ENCODE results near the gene SYT5.
"Not testable (repeated sequence)": the region's sequence is repeated elsewhere in the genome, so short reads cannot be mapped to it uniquely, and the experiment has no call there.

The SYT5 gene

GRCh38 chr19:55208880-55209692 is 29.0 kb upstream of the SYT5 start, which contains the start of gene PTPRH:
TSS of gene PTPRH (minus strand) at chr19:55209501. CDS start at chr19:55209433, 68 bp downstream.
- no peak for DNase-seq (ENCODE audit: low read depth)

- DNase-seq (ENCODE audit: low read depth), result peak; percentile 72
These were observed 26.8 kb upstream of the SYT5 start for GRCh38 chr19:55206664-55207500.

- not testable (repeated sequence) for DNase-seq (ENCODE audit: low read depth)
These were observed 22.1 kb upstream of the SYT5 start for GRCh38 chr19:55202199-55202598.

GRCh38 chr19:55199620-55200204 is 19.6 kb upstream of the SYT5 start:
- no peak for DNase-seq (ENCODE audit: low read depth)

GRCh38 chr19:55198651-55199050 is 18.6 kb upstream of the SYT5 start:
- DNase-seq (ENCODE audit: low read depth), result no peak

- no peak for DNase-seq (ENCODE audit: low read depth)
These were observed 17.4 kb upstream of the SYT5 start for GRCh38 chr19:55197528-55197927.

GRCh38 chr19:55196803-55197202 is 16.7 kb upstream of the SYT5 start:
- DNase-seq (ENCODE audit: low read depth), result no peak

GRCh38 chr19:55193481-55193880 is 13.4 kb upstream of the SYT5 start:
- DNase-seq (ENCODE audit: low read depth), result no peak

GRCh38 chr19:55189403-55189835 is 9.3 kb upstream of the SYT5 start:
- DNase-seq (ENCODE audit: low read depth), result peak; percentile 76

GRCh38 chr19:55188625-55189024 is 8.5 kb upstream of the SYT5 start:
- no peak for DNase-seq (ENCODE audit: low read depth)

GRCh38 chr19:55186080-55186479 is 6.0 kb upstream of the SYT5 start:
- DNase-seq (ENCODE audit: low read depth), result no peak

GRCh38 chr19:55181740-55182139 is 1.7 kb upstream of the SYT5 start:
- DNase-seq (ENCODE audit: low read depth), result no peak

GRCh38 chr19:55178781-55179599 is 1.1 kb downstream of the SYT5 start:
- DNase-seq (ENCODE audit: low read depth), result peak; percentile 58

GRCh38 chr19:55176076-55176475 is 4.0 kb downstream of the SYT5 start:
- DNase-seq (ENCODE audit: low read depth), result no peak

GRCh38 chr19:55175117-55175867 is 4.8 kb downstream of the SYT5 start:
- no peak for DNase-seq (ENCODE audit: low read depth)

GRCh38 chr19:55174425-55175116 is 5.5 kb downstream of the SYT5 start:
- no peak for DNase-seq (ENCODE audit: low read depth)

GRCh38 chr19:55173714-55174409 is 6.2 kb downstream of the SYT5 start:
- peak; percentile 61 for DNase-seq (ENCODE audit: low read depth)

- no peak for DNase-seq (ENCODE audit: low read depth)
These were observed 6.8 kb downstream of the SYT5 start for GRCh38 chr19:55173186-55173713.

GRCh38 chr19:55172741-55173140 is 7.3 kb downstream of the SYT5 start:
- DNase-seq (ENCODE audit: low read depth), result peak; percentile 45

All from GM04504 (cell line).